22Rv1 (cell line): ENCODE measurements around the gene TAF1A.

Experiments
- H3K27ac ChIP-seq: fragments of 450-650 bp; 2 replicates; pipeline ENCODE4 v1.5.1; 2017
- ZFX ChIP-seq: fragments of 450-650 bp; IDR thresholded peaks from 2 replicates; pipeline ENCODE4 v1.6.1; 2017; ENCODE audit warnings: antibody characterized with exemption, borderline replicate concordance
- TF ChIP-seq, protein P1 (sequence below): fragments of 450-650 bp; IDR thresholded peaks from 2 replicates; pipeline ENCODE4 v1.5.1; 2017; ENCODE audit warnings: mild to moderate bottlenecking

The TAF1A gene

DNA sequence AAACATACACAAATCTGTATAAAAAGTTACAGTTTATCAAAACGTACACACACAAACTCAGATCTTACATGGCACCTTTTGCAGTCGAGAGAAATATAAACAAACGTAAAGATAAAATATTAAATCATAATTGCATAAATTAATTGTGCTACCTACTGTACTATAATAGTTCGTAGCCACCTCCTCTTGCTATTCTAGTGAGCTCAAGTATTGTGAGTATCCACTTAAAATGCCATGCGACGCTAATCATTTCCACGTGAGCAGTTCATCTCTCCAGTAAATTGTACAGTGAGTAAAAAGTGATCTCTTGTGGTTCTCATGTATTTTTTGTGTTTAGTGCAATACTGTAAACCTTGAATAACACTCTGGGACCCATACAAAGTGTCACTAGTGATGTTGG is 34.5 kb upstream of the TAF1A start:
- no peak for TF ChIP-seq ZFX
- TF ChIP-seq, protein P1, sequence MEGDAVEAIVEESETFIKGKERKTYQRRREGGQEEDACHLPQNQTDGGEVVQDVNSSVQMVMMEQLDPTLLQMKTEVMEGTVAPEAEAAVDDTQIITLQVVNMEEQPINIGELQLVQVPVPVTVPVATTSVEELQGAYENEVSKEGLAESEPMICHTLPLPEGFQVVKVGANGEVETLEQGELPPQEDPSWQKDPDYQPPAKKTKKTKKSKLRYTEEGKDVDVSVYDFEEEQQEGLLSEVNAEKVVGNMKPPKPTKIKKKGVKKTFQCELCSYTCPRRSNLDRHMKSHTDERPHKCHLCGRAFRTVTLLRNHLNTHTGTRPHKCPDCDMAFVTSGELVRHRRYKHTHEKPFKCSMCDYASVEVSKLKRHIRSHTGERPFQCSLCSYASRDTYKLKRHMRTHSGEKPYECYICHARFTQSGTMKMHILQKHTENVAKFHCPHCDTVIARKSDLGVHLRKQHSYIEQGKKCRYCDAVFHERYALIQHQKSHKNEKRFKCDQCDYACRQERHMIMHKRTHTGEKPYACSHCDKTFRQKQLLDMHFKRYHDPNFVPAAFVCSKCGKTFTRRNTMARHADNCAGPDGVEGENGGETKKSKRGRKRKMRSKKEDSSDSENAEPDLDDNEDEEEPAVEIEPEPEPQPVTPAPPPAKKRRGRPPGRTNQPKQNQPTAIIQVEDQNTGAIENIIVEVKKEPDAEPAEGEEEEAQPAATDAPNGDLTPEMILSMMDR, result no peak
- no peak overlapping the region for H3K27ac ChIP-seq

DNA sequence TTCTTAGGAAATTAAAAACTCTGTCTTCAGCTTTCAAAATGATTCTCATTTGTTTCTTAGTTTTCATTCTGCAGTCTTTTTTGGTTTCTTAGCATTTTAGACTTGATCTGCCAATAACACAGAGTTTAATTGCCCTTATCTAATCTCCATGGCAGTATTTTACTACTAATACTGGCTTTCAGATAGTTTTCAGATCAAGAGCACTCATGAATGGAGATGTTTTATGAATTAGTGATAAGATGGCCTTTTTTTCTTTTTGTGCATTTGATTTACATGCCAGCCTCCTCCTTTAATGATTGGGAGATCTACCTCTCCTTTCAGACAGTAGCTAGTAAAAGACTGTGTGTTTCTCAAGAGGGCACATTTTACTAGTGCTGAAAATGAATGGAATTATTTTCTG is 33.7 kb upstream of the TAF1A start:
- H3K27ac ChIP-seq, result peak overlapping the region; percentile 71
- TF ChIP-seq ZFX, result no peak
- TF ChIP-seq, protein P1, result no peak

DNA sequence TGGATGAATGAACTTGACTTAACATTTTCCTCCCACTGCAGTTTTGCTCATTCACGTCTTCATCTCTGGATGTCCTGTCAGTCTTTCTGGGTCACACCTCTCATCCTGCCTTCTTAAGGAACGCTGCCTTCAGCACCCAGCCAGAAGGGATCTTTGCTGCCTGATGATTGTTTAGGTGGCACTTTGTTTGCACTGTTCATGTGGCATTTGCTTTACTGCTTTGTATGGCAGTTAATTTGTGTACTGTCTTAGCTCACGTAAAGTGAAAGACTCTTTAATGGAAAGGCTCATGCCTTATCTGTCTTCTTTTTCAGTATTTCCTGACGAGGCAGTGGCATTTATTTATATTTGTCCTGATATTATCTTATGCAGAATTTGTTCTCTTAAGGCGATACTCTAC is 33.0 kb upstream of the TAF1A start:
- no peak for TF ChIP-seq ZFX
- TF ChIP-seq, protein P1, result no peak

DNA sequence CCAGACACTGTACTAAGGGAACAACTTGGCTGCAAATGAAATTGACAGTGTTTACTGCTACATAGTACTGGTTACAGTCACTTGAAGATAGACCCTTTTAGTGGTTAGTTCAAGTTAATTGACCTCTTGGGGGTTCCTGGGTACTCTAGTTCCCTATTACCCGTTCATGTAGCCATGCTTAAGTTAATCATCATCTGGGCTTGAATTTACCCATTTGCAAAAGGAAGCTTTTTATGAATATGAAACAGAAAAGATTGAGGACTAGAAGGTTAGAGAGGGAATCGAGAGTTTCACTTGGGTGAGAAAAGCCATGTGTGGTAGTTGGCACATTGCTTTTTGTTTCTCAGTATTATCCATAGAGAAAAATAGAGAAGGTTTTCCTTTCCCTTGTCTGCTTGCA is 30.8 kb upstream of the TAF1A start:
- no peak for TF ChIP-seq ZFX
- TF ChIP-seq, protein P1, result no peak
- H3K27ac ChIP-seq, result peak overlapping the region; percentile 71; the same call in 1 of the 2 replicates

More for the DNA sequence above, 33.0 kb upstream of the TAF1A start:
- peak overlapping the region; percentile 71 for H3K27ac ChIP-seq

DNA sequence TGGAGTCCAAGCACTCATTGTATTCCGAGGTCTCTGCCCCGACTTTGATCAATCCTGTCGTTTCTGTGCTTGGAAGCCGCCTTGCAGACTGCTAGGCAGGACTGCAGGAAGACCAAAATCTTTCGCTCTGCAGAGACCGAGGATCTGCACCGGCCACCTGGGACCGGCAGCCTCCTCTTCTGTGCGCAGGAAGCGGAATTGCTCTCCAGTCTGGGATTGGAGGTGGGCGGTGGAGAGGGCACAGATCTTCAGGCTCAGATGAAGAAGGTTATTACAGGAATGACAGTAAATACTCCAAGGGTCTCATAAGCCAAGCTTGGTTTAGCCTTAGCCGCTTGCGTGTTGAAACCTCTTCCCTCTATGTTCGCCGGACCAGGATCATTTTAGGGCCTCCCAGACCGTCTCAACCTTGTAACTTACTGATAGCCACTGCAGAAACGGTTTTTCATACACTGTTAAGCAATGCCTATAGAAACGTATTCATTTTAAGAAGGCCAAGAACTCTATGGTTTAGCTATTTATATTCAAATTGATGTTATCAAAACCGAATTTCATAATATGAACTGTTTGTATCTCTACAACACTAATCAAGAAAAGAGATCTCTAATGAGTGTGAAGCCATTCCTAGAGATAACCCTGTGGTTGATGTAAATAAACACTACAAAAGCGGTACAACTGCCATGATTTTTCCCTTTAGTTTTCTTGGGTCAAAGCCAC is 29.3 kb upstream of the TAF1A start:
- TF ChIP-seq, protein P1, result no peak
- no peak for TF ChIP-seq ZFX
- peak overlapping the region; percentile 55 for H3K27ac ChIP-seq

DNA sequence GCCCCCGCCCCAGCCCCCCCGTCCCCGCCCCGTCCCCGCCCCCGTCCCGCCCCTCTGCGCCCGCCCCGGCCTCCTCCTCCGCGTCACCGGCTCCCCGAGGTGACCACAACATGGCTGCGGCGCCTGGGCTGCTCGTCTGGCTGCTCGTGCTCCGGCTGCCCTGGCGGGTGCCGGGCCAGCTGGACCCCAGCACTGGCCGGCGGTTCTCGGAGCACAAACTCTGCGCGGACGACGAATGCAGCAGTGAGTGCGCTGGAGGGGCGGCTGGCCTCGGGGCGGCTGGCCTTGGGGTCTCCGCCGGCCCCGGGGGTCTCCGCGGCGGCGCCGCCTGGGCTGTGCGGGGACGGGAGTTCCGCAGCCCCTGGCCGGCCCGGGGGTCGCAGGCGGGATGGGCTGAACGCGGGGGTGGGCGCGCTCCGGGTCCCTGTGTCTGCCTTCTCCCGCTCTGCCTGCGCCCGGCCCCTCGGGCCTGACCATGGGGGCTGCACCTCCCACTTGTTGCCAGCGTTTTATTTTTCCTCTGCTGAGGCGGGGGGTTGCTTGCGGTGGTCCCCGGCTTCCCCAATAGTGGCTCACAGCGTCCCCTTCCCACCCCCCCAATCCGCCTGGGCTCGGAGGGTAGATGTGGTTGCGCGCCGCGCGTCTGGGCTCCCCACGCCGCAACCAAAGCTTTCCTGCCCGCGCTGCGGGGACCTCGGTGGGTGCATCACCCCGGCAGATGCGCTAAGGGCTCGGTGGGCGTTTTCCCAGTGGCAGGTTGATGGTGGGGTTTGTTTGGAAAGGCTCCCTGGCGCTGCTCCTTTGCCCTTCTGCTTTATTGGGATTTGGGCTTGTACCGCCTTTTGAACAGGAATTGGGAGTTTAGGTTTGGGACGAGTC is 28.5 kb upstream of the TAF1A start, which contains the start of gene MIA3:
MIA3 (plus strand) TSS at position 97 of the 879 bp plus-strand sequence; CDS start at position 111, 14 bp downstream.
- peak within 1 kb of the TSS; percentile 55 for H3K27ac ChIP-seq
- no peak for TF ChIP-seq ZFX
- TF ChIP-seq, protein P1, result no peak
